Endometrial microvascular endothelial cells (primary cell): Measurements from ENCODE around the gene TRIM44. TPM values are rescaled to one million over a fixed set of nuclear protein-coding genes. Genes with fewer than 3 reads are reported as not detected.
"Not testable (repeated sequence)": the region's sequence is repeated elsewhere in the genome, so short reads cannot be mapped to it uniquely, and the experiment has no call there.

ENCODE experiments used
- in situ Hi-C: cut with HindIII; loops from 2 replicates; pipeline ENCODE4 v1.10.0; 2017; ENCODE audit warnings: low sequenced_read_pairs, low pct_unique_long_range_greater_than_20kb; ENCODE audit errors: inconsistent ontology term
- total RNA-seq: library from RNA; depleted of rRNA; stranded (reverse); fragments of >200 nt; gene quantifications from one replicate; pipeline ENCODE4 v1.2.3, GENCODE V29; 2015; ENCODE audit errors: inconsistent ontology term

The TRIM44 gene
- total RNA-seq, 1 donor from 2014 or later: 30.8 TPM

DNA sequence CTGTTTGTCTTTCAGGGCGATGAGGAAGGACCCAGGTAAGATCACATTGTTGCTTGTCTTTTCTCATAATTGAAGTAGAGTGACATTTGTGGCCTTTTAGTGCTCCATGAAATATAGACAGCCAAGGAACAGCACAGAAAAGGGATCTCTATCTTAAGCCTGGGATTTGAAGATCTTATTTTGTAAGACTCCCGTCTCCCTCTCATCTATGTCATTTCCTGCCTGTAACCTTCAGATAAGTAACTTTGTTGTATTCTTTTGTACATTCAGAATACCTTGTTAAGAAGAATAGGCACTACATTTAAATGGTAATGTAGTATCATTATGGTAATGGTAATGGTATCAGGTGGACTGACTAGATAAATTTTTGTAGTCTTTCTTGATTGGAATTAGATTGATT is 72.8 kb downstream of the TRIM44 start:
- in situ Hi-C loops: no loop called here

DNA sequence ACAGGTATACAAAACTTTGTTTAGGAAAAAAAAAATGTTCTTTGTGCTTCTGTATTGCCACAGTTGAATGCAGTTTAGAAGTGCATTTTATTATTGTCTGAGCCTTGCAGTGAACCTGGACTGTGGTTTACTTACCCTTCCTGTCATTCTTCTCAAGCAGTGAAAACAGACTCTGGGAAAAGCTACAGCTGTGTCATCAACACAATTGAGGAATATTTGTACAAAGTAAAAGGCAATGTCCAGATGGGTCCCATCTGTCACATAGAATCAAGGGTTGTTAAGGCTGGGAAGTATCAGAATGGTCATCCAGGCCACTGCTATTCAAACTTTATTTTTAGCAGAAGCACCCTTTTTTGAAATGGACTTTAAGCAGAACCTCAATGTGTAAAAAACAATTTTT is 73.3 kb downstream of the TRIM44 start:
- in situ Hi-C loops: no loop called here

DNA sequence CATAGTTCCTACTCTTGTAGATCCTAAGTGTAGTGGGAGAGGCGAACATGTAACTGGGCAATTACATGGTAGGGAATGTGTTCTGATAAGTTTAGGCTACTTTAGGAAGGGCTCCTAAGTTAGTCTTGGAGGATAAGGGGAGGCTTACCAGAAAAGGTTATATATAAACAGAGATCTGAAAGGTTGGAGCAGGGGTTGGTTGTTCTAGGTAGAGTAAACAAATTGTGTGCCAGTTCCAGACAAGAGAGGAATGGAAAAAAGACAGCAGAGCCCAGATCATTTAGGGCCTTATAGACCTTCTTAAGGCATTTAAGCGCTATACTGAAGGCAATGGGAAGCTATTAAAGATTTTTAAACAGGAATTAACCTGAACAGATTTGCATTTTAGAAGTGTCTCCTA is 74.4 kb downstream of the TRIM44 start:
- in situ Hi-C loops: no loop called here

GRCh38 chr11:35740061-35740799 is 77.7 kb downstream of the TRIM44 start:
- in situ Hi-C loops: no loop called here

- in situ Hi-C loops: no loop called here
These were observed 80.3 kb downstream of the TRIM44 start for GRCh38 chr11:35742707-35743454.

GRCh38 chr11:35746356-35747153 is 84.0 kb downstream of the TRIM44 start:
- in situ Hi-C loops: no loop called here

DNA sequence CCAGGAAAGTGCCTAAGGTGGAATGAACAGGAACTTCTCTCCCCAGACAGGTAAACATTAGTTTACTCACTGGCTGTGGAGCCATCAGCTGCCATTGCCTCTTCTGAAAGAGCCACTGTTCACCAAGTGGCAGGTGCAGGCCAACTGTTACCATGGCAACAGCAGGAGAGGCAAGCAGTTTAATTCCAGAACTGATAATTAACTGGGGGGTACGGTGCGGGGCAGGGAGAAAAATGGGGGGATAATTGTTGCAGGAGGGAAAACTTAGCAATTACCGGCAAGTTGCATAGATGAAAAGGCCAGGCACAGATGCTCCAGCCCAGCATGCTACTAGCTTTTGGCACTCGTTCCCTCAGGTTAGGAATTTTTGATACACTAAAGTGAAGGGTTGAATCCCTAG is 85.1 kb downstream of the TRIM44 start:
- in situ Hi-C loops: no loop called here

GRCh38 chr11:35748644-35749043 is 86.1 kb downstream of the TRIM44 start:
- in situ Hi-C loops: no loop called here

- in situ Hi-C loops: no loop called here
These were observed 87.7 kb downstream of the TRIM44 start for GRCh38 chr11:35750315-35750714.

DNA sequence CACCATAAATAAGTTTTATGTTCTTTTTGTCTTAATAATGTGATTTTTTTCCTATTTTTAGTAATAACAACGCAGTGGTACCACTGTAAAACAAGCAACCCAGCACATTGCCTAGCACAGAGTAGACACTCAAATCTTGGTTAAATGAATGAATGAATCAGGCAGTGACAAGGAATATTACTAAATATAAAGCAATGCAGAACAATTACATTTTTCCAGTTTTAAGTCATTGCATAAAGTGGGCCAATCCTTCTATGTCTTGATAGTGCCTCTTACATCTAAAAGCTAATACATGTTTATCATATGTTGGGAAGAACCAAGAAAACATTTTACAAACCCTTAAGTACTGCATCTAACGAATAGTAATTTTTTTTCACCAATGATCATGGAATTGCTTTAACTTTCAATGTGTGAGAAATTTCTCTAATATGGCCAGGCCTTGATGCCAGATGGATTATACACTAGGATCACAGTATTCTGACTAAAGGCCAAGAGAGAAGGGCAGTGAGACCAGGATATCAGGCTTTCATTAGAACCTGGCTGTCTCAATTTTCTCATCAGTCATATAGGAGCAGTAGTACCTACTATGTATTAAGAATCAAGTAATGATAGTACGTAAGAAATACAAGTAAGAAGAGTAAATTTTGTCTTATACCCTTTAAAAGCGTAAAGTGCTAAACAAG is 88.5 kb downstream of the TRIM44 start:
- in situ Hi-C loops: no loop called here

- in situ Hi-C loops: no loop called here
These were observed 89.1 kb downstream of the TRIM44 start for GRCh38 chr11:35751664-35752061.

- in situ Hi-C loops: no loop called here
These were observed 89.5 kb downstream of the TRIM44 start for GRCh38 chr11:35752115-35752514.

GRCh38 chr11:35753573-35753972 is 91.0 kb downstream of the TRIM44 start:
- in situ Hi-C loops: not testable (repeated sequence)

DNA sequence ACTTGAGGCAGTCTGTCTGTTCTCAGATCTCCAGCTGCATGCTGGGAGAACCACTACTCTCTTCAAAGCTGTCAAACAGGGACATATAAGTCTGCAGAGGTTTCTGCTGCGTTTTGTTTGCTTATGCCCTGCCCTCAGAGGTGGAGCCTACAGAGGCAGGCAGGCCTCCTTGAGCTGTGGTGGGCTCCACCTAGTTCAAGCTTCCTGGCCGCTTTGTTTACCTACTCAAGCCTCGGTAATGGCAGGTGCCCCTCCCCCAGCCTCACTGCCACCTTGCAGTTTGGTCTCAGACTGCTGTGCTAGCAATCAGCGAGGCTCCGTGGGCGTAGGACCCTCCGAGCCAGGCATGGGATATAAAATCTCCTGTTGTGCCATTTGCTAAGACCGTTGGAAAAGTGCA is 97.4 kb downstream of the TRIM44 start:
- in situ Hi-C loops: not testable (repeated sequence)

GRCh38 chr11:35761899-35762298 is 99.3 kb downstream of the TRIM44 start:
- in situ Hi-C loops: no loop called here

- in situ Hi-C loops: no loop called here
These were observed 100.7 kb downstream of the TRIM44 start for GRCh38 chr11:35763301-35763700.

DNA sequence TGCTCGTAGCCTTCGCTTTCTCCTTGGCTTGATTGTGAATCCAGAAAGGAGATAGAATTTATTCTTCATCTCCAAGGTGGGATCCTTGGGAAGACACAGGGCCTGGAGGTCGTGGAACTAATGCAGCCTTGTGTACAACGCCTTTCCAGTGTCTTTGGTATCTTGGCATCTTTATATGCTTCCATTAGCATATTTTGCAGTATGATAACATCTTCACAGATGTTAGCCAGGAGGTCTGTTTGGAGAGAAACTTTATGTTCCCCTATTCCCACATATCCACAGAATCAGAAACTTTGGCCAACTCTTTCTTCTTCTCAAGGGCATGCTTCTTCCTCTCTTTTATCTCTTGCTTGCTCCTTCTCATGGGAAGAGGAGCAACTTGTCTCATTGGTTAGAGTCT is 101.2 kb downstream of the TRIM44 start:
- in situ Hi-C loops: no loop called here

GRCh38 chr11:35764417-35764816 is 101.8 kb downstream of the TRIM44 start:
- in situ Hi-C loops: no loop called here

DNA sequence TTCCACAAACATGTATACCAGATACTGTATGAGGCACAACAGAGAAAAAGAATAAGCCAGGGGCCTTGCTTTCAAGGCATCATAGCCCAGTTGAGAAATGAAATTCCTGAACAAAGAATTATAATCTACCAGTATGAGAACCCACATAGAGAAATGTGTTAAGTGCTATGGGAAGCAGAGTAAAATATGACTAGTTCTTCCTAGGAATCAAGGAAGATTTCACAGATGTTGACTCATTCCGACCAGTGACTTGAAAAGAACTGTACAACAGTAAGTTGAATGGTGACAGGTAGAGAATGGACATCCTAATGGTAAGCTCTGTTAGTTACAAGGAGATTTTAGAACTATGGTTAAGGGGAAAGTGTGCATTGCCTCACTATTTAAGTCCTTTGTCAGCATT is 102.6 kb downstream of the TRIM44 start:
- in situ Hi-C loops: no loop called here
